Measurements from ENCODE around the gene TPPP. TPM values are rescaled to one million over a fixed set of nuclear protein-coding genes. Genes with fewer than 3 reads are reported as not detected.

Gene TPPP
- total RNA-seq, 1 donor from 2014 or later, result 10.5 TPM

Other genes starting within 250 kb of the TPPP start
- 4.3 TPM for gene SLC9A3, start 168.9 kb downstream of the TPPP start, total RNA-seq
- gene CEP72, start 81.0 kb downstream of the TPPP start, total RNA-seq, result 7.7 TPM
- gene ZDHHC11B, start 91.4 kb upstream of the TPPP start, total RNA-seq, result 5.3 TPM
- gene ZDHHC11, start 157.6 kb upstream of the TPPP start, total RNA-seq, result 25.2 TPM
- 35.3 TPM for gene BRD9, start 199.4 kb upstream of the TPPP start, total RNA-seq
- gene TRIP13, start 199.5 kb upstream of the TPPP start, total RNA-seq, result 5.8 TPM

Measured in tongue (tissue), 1 donor.